Stomach (tissue), 9 donors: ENCODE data around the gene FNDC3B. TPM values are rescaled to one million over a fixed set of nuclear protein-coding genes. Genes with fewer than 3 reads are reported as not detected.

Experiments
- DNase-seq, 2 donors: peaks; one replicate each; pipeline versions ENCODE4 v3.0.0 to v3.0.0-alpha.2; 2013 to 2019
- H3K27ac ChIP-seq, 5 donors: fragments of 200-600 bp in 4 of 5; sonication (generic) in 4 of 5; one replicate each; pipeline ENCODE4 v1.5.1; 2013 to 2019; ENCODE audit warnings: mild to moderate bottlenecking in 1 of 5, moderate library complexity in 1 of 5
- H3K27me3 ChIP-seq, 3 donors: fragments of 200-600 bp; sonication (generic); one replicate each; pipeline ENCODE4 v1.5.1; 2017 to 2019; ENCODE audit warnings: mixed run types in 1 of 3
- H3K36me3 ChIP-seq, 4 donors: fragments of 200-600 bp; sonication (generic); 1 replicate in 3 of 4; 2 replicates in 1 of 4; pipeline ENCODE4 v1.5.1; 2016 to 2019
- H3K4me1 ChIP-seq, 4 donors: fragments of 200-600 bp; sonication (generic); one replicate each; pipeline ENCODE4 v1.5.1; 2016 to 2019
- H3K4me3 ChIP-seq, 4 donors: fragments of 200-600 bp; sonication (generic) in 3 of 4; one replicate each; pipeline ENCODE4 v1.5.1; 2016 to 2019; ENCODE audit warnings: mild to moderate bottlenecking in 1 of 4
- H3K9me3 ChIP-seq, 4 donors: fragments of 200-600 bp; sonication (generic); one replicate each; pipeline ENCODE4 v1.5.1; 2016 to 2019
- CTCF ChIP-seq, 7 experiments: fragments of 450-650 bp in 4 of 7; fragments of 200-600 bp in 3 of 7; sonication (generic) in 3 of 7; IDR thresholded peaks; one replicate each; pipeline ENCODE4 v1.5.1; 2016 to 2019; ENCODE audit warnings: antibody characterized with exemption in 7 of 7, control low read depth in 2 of 7, mild to moderate bottlenecking in 1 of 7
- EP300 ChIP-seq: sonication (generic); formaldehyde crosslinking; IDR thresholded peaks from one replicate; pipeline ENCODE4 v1.6.1; 2017; ENCODE audit warnings: antibody characterized with exemption
- POLR2A ChIP-seq, 4 donors: fragments of 450-650 bp; IDR thresholded peaks; one replicate each; pipeline ENCODE4 v1.6.1; 2016; ENCODE audit warnings: antibody characterized with exemption in 4 of 4, control low read depth in 2 of 4, mild to moderate bottlenecking in 1 of 4, moderate library complexity in 1 of 4
- POLR2AphosphoS5 ChIP-seq, 3 donors: sonication (generic); formaldehyde crosslinking; IDR thresholded peaks; one replicate each; pipeline ENCODE4 v1.6.1; 2016; ENCODE audit warnings: antibody characterized with exemption in 3 of 3
- WGBS, 5 donors: extraction: QIAGEN DNeasy Blood & Tissue Kit in 3 of 5; methylation state at CpG; one replicate each; pipeline versions ENCODE4 v1.1.5 to v1.1.7; 2013 to 2018; 5-methylcytosine and 5-hydroxymethylcytosine counted together
- intact Hi-C: fragments of 100-400 bp; cut with DNase I; formaldehyde crosslinking; loops from one replicate; pipeline ENCODE4 v1.15.1; 2023; ENCODE audit warnings: low total_unique reads
- polyA plus RNA-seq, 3 donors: library from polyadenylated mRNA; stranded (reverse); fragments of 200-250 nt; gene quantifications; one replicate each; pipeline ENCODE4 v1.2.3, GENCODE V29; 2013
- total RNA-seq, 5 donors: library from RNA; depleted of rRNA; stranded (reverse); fragments of >200 nt; gene quantifications; one replicate each; pipeline versions ENCODE4 v1.1.0 to v1.2.3, GENCODE V29; 2014 to 2016
- donor health status: healthy with polysubstance abuse.
- donor health status: Bipolar disorder and iron deficiency.
- donor health status: healthy.

FNDC3B gene
- total and polyA plus RNA-seq, 8 donors = 6.0 to 229 (median 53.7) TPM

DNA sequence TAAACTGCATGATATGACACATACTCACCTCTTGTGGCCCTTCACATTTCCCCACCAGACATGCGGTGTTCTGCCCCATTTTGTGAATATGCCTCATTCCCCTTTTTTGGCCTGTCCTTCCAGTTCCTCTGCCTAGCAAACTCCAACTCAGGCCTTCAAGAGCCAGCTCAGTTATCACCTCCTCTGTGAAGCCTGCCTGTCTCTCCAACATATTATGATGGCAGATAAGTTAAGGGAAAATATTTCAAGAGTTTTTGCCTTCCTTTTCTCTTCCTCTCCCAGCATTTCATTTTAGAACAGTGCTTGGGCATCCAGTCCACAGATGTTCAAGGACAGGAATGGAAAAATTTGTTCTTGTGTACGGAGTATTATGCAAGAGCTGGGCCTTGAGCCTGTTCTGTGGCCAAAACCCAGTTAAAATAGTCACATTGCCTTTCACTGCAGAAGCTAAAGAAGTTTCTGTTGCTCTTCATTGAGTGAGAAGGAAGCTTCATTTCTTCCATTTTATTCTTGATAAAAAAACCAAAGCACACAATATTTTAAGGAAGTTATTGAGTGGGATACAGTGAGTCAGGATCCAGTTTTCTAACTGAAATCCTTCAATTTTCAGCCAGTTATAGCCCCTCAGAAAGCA, 216.8 kb downstream of the FNDC3B start:
- Histone ChIP-seq H3K4me3 (no peak overlapping the region), H3K4me1 (peaks cover 12 to 68% (median 47%) of the 10 kb centered on the region in 4 donors), H3K9me3 (no peaks in the 10 kb centered on the region), H3K27ac (peak overlapping the region; percentile 57 to 84 (median 59)), H3K36me3 (peaks cover 4 to 55% (median 20%) of the 10 kb centered on the region in 4 donors), H3K27me3 (no peaks in the 10 kb centered on the region)
- 68 to 85% (median 78%) methylated on average over 2 of the region's 2 CpGs for WGBS, 5 donors
- peak in 2 of 3 donors; percentile 37 to 68 for TF ChIP-seq POLR2AphosphoS5 (IDR thresholded peaks at IDR 0.05)
- no peak for TF ChIP-seq POLR2A (IDR thresholded peaks at IDR 0.05)
- DNase-seq = no peak
- intact Hi-C loops = no loop called here

GRCh38 chr3:172257648-172258400, 218.4 kb downstream of the FNDC3B start:
- H3K27me3 ChIP-seq = no peaks in the 10 kb centered on the region
- H3K36me3 ChIP-seq = peaks cover 0 to 44% (median 7%) of the 10 kb centered on the region in 4 donors
- H3K27ac ChIP-seq = peak overlapping the region; percentile 7 to 84 (median 59)
- no peak overlapping the region for H3K4me3 ChIP-seq
- intact Hi-C loops = no loop called here
- WGBS, 5 donors = 87 to 95% (median 90%) methylated on average over 8 of the region's 8 CpGs
- TF ChIP-seq POLR2A (IDR thresholded peaks at IDR 0.05) (no peak), CTCF (IDR thresholded peaks at IDR 0.05) (no peak), EP300 (no peak), POLR2AphosphoS5 (IDR thresholded peaks at IDR 0.05) (no peak)
- H3K9me3 ChIP-seq = no peaks in the 10 kb centered on the region
- no peak for DNase-seq
- peaks cover 12 to 82% (median 51%) of the 10 kb centered on the region in 4 donors for H3K4me1 ChIP-seq

- H3K36me3 ChIP-seq = peaks cover 0 to 38% (median 4%) of the 10 kb centered on the region in 4 donors
- TF ChIP-seq POLR2A (IDR thresholded peaks at IDR 0.05) (no peak), EP300 (no peak), CTCF (IDR thresholded peaks at IDR 0.05) (no peak), POLR2AphosphoS5 (IDR thresholded peaks at IDR 0.05) (no peak)
- H3K27me3 ChIP-seq = no peaks in the 10 kb centered on the region
- DNase-seq = peak in 1 of 2 donors; percentile 64
- intact Hi-C loops = no loop called here
- peak overlapping the region in 4 of 5 donors; percentile 57 to 84 (median 60) for H3K27ac ChIP-seq
- peaks cover 12 to 90% (median 51%) of the 10 kb centered on the region in 4 donors for H3K4me1 ChIP-seq
- 44 to 72% (median 61%) methylated on average over 3 of the region's 3 CpGs for WGBS, 5 donors
- H3K4me3 ChIP-seq = no peak overlapping the region
- H3K9me3 ChIP-seq = no peaks in the 10 kb centered on the region
Observed at GRCh38 chr3:172258624-172259023, 219.2 kb downstream of the FNDC3B start.

- no peak for TF ChIP-seq POLR2AphosphoS5 (IDR thresholded peaks at IDR 0.05)
- no peak for TF ChIP-seq EP300
- TF ChIP-seq POLR2A (IDR thresholded peaks at IDR 0.05) = no peak
- no peak for TF ChIP-seq CTCF (IDR thresholded peaks at IDR 0.05)
- intact Hi-C loops = no loop called here
- Histone ChIP-seq H3K27ac (peak overlapping the region in 4 of 5 donors; percentile 57 to 84 (median 60)), H3K36me3 (peaks cover 0 to 37% (median 5%) of the 10 kb centered on the region in 4 donors), H3K4me3 (no peak overlapping the region), H3K9me3 (no peaks in the 10 kb centered on the region), H3K27me3 (no peaks in the 10 kb centered on the region), H3K4me1 (peaks cover 12 to 95% (median 51%) of the 10 kb centered on the region in 4 donors)
- WGBS, 5 donors = 57 to 89% (median 75%) methylated on average over 6 of the region's 6 CpGs
- DNase-seq = peak in 1 of 2 donors; percentile 74
Observed at GRCh38 chr3:172259111-172259541, 219.7 kb downstream of the FNDC3B start.
